ENCODE measurements around the gene MTFR1L. TPM values are rescaled to one million over a fixed set of nuclear protein-coding genes. Genes with fewer than 3 reads are reported as not detected.

Gene MTFR1L
- total and polyA plus RNA-seq, 2 donors from 2014 or later, result 66.6 to 108 TPM

- no peak for DNase-seq
- H3K9ac ChIP-seq (ENCODE audit: low read length in 3 of 3), result no peak overlapping the region
- FAIRE-seq, result no peak
- no peaks in the 10 kb centered on the region for H3K27me3 ChIP-seq (ENCODE audit: control insufficient read depth, insufficient read depth, low read length)
- no peak for TF ChIP-seq CTCF (IDR thresholded peaks at IDR 0.05; ENCODE audit: borderline replicate concordance, extremely low read depth, insufficient read depth)
- no peak overlapping the region for H3K27ac ChIP-seq (ENCODE audit: low read depth in 2 of 2, low read length in 2 of 2)
- peaks cover 0 to 4% (median 0%) of the 10 kb centered on the region in 3 donors for H3K4me1 ChIP-seq (ENCODE audit: control insufficient read depth in 2 of 3, insufficient read depth in 2 of 3, low read depth in 1 of 3, low read length in 3 of 3)
- no peaks in the 10 kb centered on the region for H3K36me3 ChIP-seq (ENCODE audit: control insufficient read depth in 2 of 3, insufficient read depth in 3 of 3, low read length in 3 of 3)
- H3K9me3 ChIP-seq (ENCODE audit: control insufficient read depth in 2 of 3, insufficient read depth in 1 of 3, low read length in 3 of 3), result no peaks in the 10 kb centered on the region
- intact Hi-C loops (cut with DNase I), result no loop called here
- no peak overlapping the region for H3K4me3 ChIP-seq (ENCODE audit: low read length in 3 of 3)
These were observed 37.1 kb downstream of the MTFR1L start for GRCh38 chr1:25856856-25857255.

- intact Hi-C loops (cut with DNase I), result no loop called here
- H3K36me3 ChIP-seq (ENCODE audit: control insufficient read depth in 2 of 3, insufficient read depth in 3 of 3, low read length in 3 of 3), result no peaks in the 10 kb centered on the region
- DNase-seq (no peak), FAIRE-seq (no peak)
- H3K27ac ChIP-seq (ENCODE audit: low read depth in 2 of 2, low read length in 2 of 2), result no peak overlapping the region
- H3K9me3 ChIP-seq (ENCODE audit: control insufficient read depth in 2 of 3, insufficient read depth in 1 of 3, low read length in 3 of 3), result no peaks in the 10 kb centered on the region
- peaks cover 0 to 4% (median 0%) of the 10 kb centered on the region in 3 donors for H3K4me1 ChIP-seq (ENCODE audit: control insufficient read depth in 2 of 3, insufficient read depth in 2 of 3, low read depth in 1 of 3, low read length in 3 of 3)
- no peak overlapping the region for H3K9ac ChIP-seq (ENCODE audit: low read length in 3 of 3)
- H3K4me3 ChIP-seq (ENCODE audit: low read length in 3 of 3), result peak overlapping the region in 2 of 3 donors; percentile 69 to 75
- TF ChIP-seq CTCF (IDR thresholded peaks at IDR 0.05; ENCODE audit: borderline replicate concordance, extremely low read depth, insufficient read depth), result no peak
- no peaks in the 10 kb centered on the region for H3K27me3 ChIP-seq (ENCODE audit: control insufficient read depth, insufficient read depth, low read length)
These were observed 38.7 kb downstream of the MTFR1L start for GRCh38 chr1:25858494-25858893.

GRCh38 chr1:25858906-25859789 is 39.4 kb downstream of the MTFR1L start, which contains the start of gene AUNIP:
TSS of gene AUNIP (minus strand) at chr1:25859457. CDS start at chr1:25859357, 100 bp downstream.
- H3K4me3 ChIP-seq (ENCODE audit: low read length in 3 of 3), result peak within 1 kb of the TSS; percentile 72 to 76 (median 75)
- no peaks in the 10 kb centered on the region for H3K27me3 ChIP-seq (ENCODE audit: control insufficient read depth, insufficient read depth, low read length)
- no peak for TF ChIP-seq CTCF (IDR thresholded peaks at IDR 0.05; ENCODE audit: borderline replicate concordance, extremely low read depth, insufficient read depth)
- peak; percentile 84 to 96 (median 91) for DNase-seq
- peak within 1 kb of the TSS; percentile 63 to 77 (median 66) for H3K9ac ChIP-seq (ENCODE audit: low read length in 3 of 3)
- intact Hi-C loops (cut with DNase I), result no loop called here
- H3K36me3 ChIP-seq (ENCODE audit: control insufficient read depth in 2 of 3, insufficient read depth in 3 of 3, low read length in 3 of 3), result no peaks in the 10 kb centered on the region
- H3K4me1 ChIP-seq (ENCODE audit: control insufficient read depth in 2 of 3, insufficient read depth in 2 of 3, low read depth in 1 of 3, low read length in 3 of 3), result peaks cover 0 to 4% (median 0%) of the 10 kb centered on the region in 3 donors
- H3K27ac ChIP-seq (ENCODE audit: low read depth in 2 of 2, low read length in 2 of 2), result peak within 1 kb of the TSS; percentile 63 to 73
- no peak for FAIRE-seq
- no peaks in the 10 kb centered on the region for H3K9me3 ChIP-seq (ENCODE audit: control insufficient read depth in 2 of 3, insufficient read depth in 1 of 3, low read length in 3 of 3)

Measured in kidney (tissue), 14 donors.